Renal cortical epithelial cell (primary cell): ENCODE measurements around the gene ARL8A. TPM values are rescaled to one million over a fixed set of nuclear protein-coding genes. Genes with fewer than 3 reads are reported as not detected.
"Not testable (repeated sequence)": the region's sequence is repeated elsewhere in the genome, so short reads cannot be mapped to it uniquely, and the experiment has no call there.

Experiments
- DNase-seq: peaks from one replicate; pipeline ENCODE4 v3.0.0-alpha.2; 2011; ENCODE audit warnings: low read depth
- total RNA-seq: library from RNA; depleted of rRNA; stranded (reverse); fragments of >200 nt; gene quantifications from 2 replicates; pipeline ENCODE4 v1.2.3, GENCODE V29; 2014

Gene ARL8A
- total RNA-seq, 1 donor from 2014 or later: 37.2 TPM

DNA sequence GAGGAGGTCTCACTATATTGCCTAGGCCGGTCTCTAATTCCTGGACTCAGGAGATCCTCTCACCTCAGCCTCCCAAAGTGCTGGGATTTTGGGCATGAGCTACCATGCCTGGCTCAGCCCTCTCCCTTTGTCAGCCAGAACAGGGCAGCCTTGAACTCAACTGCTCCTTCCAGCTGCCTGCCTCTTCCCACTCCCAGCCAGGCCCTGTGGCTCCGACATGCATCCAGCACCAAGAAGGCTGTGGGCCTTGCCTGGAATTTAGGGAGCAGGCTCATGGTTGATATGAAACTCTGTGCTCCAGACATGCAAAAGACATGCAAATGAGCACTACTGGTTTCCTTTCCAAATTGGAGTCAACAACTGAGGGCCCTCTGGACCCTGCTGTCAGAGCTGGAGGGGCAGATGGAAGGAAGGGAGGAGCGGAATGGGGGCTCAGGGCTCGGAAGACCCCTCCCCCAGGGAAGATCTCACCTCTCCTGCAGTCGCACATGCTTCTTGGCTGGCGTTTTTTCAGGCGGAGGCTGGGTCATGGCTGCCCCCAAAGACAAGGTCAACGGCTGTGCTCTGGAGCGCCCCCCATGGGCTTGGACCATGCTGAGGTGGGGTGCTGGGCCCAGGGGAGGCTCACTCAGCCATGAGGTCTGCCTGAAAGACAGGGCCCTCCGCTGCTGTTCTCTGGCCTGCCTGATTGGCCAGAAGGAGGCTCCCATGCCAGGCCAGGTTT, 14.4 kb upstream of the ARL8A start:
- DNase-seq: no peak

GRCh38 chr1:202157945-202158344, 13.4 kb upstream of the ARL8A start:
- DNase-seq: no peak

GRCh38 chr1:202156590-202156989, 12.1 kb upstream of the ARL8A start:
- DNase-seq: no peak

GRCh38 chr1:202155478-202156021, 11.0 kb upstream of the ARL8A start:
- DNase-seq: peak; percentile 76

GRCh38 chr1:202154766-202155477, 10.4 kb upstream of the ARL8A start:
- DNase-seq: peak; percentile 79

DNA sequence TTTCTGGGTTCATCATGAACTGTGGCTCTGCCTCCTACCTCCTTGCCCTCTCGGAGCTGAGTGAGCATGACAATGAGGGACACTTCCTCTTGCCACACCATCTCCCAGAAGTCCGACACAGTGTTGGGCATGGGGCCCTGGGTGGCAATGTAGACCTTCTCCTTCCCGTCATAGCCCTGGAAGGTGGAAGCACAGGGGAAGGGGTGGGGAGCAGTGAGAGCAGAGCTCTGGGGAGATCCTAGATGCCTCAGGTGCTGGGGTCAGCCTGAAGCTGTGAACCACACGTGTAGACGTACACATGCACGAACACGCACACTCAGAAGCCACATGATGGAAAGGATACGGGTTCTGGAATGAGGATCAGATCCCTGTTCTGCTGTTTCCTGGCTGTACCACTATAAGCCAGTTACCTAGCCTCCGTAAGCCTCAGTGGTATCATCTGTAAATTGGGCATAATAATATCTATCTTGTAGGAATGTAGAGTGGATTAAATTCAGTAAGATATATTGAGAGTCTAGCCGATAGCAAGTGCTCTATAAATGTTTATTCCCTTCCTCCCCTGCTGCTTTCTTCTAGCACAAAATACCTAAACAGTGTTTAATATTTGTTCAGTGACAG, 9.7 kb upstream of the ARL8A start:
- DNase-seq: no peak

GRCh38 chr1:202153284-202153683, 8.7 kb upstream of the ARL8A start:
- no peak for DNase-seq

DNA sequence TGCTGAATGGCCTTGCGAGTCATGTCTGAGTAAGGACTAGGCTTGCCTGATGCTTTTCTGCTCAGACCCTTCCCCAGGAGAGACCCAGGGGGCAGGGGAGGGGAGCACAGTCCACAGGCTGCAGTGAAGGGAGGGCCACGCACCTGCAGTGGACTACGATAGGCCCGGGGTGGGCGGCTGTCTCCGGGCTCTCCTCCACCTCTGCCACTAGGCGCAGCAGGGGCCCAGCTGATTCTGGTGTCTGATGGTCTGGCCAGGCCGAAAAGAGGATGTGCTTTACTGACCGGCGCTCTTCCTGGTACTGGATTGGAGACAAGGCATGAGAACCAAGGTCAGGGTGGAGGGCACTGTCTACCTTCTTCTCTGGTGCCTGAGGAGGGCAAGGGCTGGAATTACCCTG, 7.9 kb upstream of the ARL8A start:
- no peak for DNase-seq

- no peak for DNase-seq
Observed at GRCh38 chr1:202151045-202151444, 6.5 kb upstream of the ARL8A start.

DNA sequence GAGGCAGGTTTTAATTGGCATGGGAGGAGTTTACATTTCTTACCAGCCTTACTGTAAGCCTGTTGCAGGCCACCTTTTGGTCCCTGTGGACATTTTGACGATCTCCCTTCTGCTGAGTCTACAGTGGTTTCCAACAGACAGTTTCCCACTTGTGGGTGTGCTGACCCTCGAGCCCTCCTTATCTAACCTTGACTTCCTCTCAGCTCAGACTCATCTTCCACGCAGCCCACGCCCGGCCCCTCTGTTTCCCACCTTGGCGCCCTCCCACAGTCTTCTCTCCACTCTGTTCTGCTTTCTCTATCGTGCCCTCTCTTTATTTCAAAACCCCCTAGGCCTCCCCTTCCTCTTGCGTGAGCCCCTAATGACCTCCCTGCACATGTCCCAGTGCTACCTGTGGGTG, 6.1 kb upstream of the ARL8A start:
- no peak for DNase-seq

DNA sequence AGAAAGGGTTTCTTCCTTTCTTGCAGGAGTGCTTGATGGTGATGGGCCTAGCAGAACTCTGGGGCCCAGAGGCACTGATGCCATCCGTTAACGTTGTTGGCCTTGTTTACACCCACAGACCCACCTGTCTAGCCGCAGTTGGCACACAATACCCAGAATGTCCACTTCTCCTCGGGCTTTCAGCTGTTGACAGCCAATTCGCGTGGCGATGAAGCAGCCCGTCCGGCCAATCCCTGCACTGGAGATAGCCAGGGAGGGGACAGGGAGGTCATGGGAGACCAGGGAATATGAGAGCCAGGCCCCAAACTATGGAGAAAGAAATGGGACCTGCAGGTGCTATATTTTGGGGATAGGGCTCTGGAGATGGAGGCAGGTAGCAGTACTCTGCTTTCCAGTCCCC, 5.7 kb upstream of the ARL8A start:
- no peak for DNase-seq

DNA sequence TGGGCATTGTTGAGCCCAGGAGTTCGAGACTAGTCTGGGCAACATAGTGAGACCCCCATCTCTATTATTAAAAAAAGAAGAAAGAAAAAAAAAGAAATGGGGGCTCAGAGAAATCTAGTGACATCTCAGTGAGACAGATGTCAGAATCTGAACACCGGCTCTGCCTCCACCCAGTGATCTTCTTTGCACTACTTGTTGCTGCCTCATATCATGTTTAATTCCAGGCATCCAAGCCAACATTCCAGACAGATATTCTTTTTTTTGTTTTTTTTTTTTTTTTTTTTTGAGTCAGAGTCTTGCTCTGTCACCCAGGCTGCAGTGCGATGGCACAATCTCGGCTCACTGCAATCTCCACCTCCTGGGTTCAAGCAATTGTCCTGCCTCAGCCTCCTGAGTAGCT, 5.0 kb upstream of the ARL8A start:
- DNase-seq: no peak

- no peak for DNase-seq
Observed at GRCh38 chr1:202148391-202148790, 3.9 kb upstream of the ARL8A start.

DNA sequence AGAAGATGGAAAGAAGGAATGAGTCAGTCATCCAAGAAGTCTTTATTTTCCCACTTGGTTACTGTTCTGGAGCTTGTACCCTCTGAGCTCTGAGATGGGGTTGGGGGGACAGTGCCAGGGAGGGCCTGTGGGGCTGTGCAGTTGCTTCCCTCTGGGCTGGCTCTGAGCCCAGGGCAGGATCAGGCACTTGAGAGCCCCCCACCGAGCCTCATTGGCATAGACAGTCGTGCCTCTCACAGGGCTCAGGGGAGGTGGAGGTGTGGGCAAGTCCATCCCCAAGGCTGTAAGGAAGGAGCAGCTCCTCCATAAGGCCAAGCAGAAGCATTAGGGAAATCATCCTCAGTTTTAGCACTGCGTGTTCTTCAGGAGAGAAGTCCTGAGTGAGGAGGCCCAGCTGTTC, 2.5 kb upstream of the ARL8A start:
- no peak for DNase-seq

GRCh38 chr1:202146279-202146678, 1.7 kb upstream of the ARL8A start:
- DNase-seq: no peak

- not testable (repeated sequence) for DNase-seq
Observed at GRCh38 chr1:202145744-202146140, 1.2 kb upstream of the ARL8A start.

GRCh38 chr1:202145068-202145743, 669 bp upstream of the ARL8A start:
- DNase-seq: no peak

DNA sequence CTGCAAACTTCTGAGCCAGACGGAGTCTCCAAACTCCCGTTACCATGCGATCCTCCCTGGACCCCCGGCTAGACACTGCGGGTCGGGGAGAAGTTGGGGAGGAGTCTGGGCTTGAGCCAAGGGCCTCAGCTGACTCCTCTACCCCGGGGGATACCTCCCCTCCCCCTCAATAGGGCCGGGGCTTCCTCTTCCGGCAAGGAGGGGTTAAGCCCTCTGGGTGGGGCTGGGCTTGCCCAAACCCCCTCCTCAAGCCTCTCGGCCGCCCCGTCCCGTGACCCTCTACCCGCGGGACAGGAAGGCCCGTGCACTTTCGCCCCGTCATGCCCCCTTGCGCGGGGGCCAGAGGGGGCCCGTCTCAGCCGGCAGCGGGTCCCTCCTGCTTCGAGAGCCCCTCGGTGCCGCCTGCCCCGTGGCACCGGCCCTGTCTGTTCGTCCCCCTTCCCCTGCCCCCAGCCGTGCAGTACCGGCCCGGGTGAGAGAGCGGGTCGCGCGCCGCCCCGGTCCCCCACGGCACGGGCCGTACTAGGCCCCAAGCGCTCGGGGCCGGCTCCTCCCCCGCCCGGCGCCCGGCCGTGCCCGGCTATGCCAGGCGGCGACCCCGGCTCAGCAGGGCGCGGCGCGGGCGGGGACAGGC, 652 bp downstream of the ARL8A start:
- no peak for DNase-seq

- DNase-seq: no peak
Observed at GRCh38 chr1:202143011-202143767, 1.3 kb downstream of the ARL8A start.

- not testable (repeated sequence) for DNase-seq
Observed at GRCh38 chr1:202141468-202141867, 3.1 kb downstream of the ARL8A start.

GRCh38 chr1:202140833-202141232, 3.7 kb downstream of the ARL8A start:
- DNase-seq: no peak
